SK-N-SH (cell line): ENCODE results near the gene ABCC4. TPM values are rescaled to one million over a fixed set of nuclear protein-coding genes. Genes with fewer than 3 reads are reported as not detected.

Source experiments
- CTCF ChIA-PET: fragments of 300-600, 350-600 bp; formaldehyde crosslinking; extraction: SDS; loops from one replicate; lab custom pipeline; 2021; lab: Yijun Ruan, JAX
- POLR2A ChIA-PET: fragments of 350-600 bp; sonication (Branson Sonifier 250); formaldehyde crosslinking; extraction: SDS; loops from one replicate; lab custom pipeline; 2020; ENCODE audit warnings: antibody characterized with exemption, inconsistent platforms; lab: Yijun Ruan, JAX
- DNase-seq: peaks from one replicate; pipeline ENCODE4 v3.0.0; 2012
- H2AFZ ChIP-seq: fragments of 200-600 bp; sonication (generic); 2 replicates; pipeline ENCODE4 v1.8.1; 2016; ENCODE audit warnings: antibody characterized with exemption, mild to moderate bottlenecking, low read depth
- H3F3A ChIP-seq: fragments of 200-600 bp; sonication (generic); replicated peaks from 2 replicates; pipeline ENCODE3; 2016; ENCODE audit warnings: antibody characterized with exemption, mild to moderate bottlenecking; ENCODE audit not compliant: insufficient read depth
- H3K27ac ChIP-seq, 2 experiments: fragments of 200-500 bp in 1 of 2; fragments of 200-600 bp in 1 of 2; sonication (Bioruptor generic) in 1 of 2; sonication (generic), shearing (Covaris generic) in 1 of 2; 2 replicates each; pipeline versions ENCODE4 v1.5.1 to v1.6.1; 2014 to 2016; ENCODE audit warnings: low read depth in 2 of 2, inconsistent platforms in 1 of 2, low read length in 1 of 2, mild to moderate bottlenecking in 1 of 2, mixed read lengths in 1 of 2
- H3K27me3 ChIP-seq: fragments of 200-600 bp; sonication (generic), shearing (Covaris generic); 2 replicates; pipeline ENCODE4 v1.6.1; 2016; ENCODE audit warnings: mixed run types; ENCODE audit not compliant: insufficient read depth
- H3K36me3 ChIP-seq, 2 experiments: fragments of 200-500 bp in 1 of 2; fragments of 200-600 bp in 1 of 2; sonication (Bioruptor generic) in 1 of 2; sonication (generic) in 1 of 2; replicated peaks in 1 of 2; 2 replicates each; pipeline versions ENCODE3 to v1.5.1; 2014 to 2016; ENCODE audit warnings: low read length in 1 of 2, mild to moderate bottlenecking in 1 of 2; ENCODE audit not compliant: insufficient read depth in 2 of 2, control insufficient read depth in 1 of 2
- H3K4me1 ChIP-seq, 2 experiments: fragments of 200-500 bp in 1 of 2; fragments of 200-600 bp in 1 of 2; sonication (Bioruptor generic) in 1 of 2; sonication (generic), shearing (Covaris generic) in 1 of 2; 2 replicates each; pipeline versions ENCODE4 v1.5.1 to v1.6.1; 2014 to 2016; ENCODE audit warnings: low read depth in 1 of 2, low read length in 1 of 2, mixed run types in 1 of 2; ENCODE audit not compliant: insufficient read depth in 2 of 2, control insufficient read depth in 1 of 2
- H3K4me2 ChIP-seq: fragments of 200-600 bp; sonication (generic), shearing (Covaris generic); 2 replicates; pipeline ENCODE4 v1.6.1; 2017; ENCODE audit warnings: mixed run types
- H3K4me3 ChIP-seq, 2 experiments: fragments of 200-500 bp in 1 of 2; fragments of 200-600 bp in 1 of 2; sonication (Bioruptor generic) in 1 of 2; sonication (generic), shearing (Covaris generic) in 1 of 2; 2 replicates each; pipeline versions ENCODE4 v1.5.1 to v1.8.1; 2014 to 2016; ENCODE audit warnings: low read depth in 2 of 2, inconsistent platforms in 1 of 2, low read length in 1 of 2, mild to moderate bottlenecking in 1 of 2, mixed read lengths in 1 of 2, moderate library complexity in 1 of 2
- H3K79me2 ChIP-seq: fragments of 200-600 bp; sonication (generic); 2 replicates; pipeline ENCODE4 v1.8.1; 2017; ENCODE audit warnings: mild to moderate bottlenecking; ENCODE audit not compliant: insufficient read depth
- H3K9ac ChIP-seq: fragments of 200-600 bp; sonication (generic); 2 replicates; pipeline ENCODE4 v1.6.1; 2017; ENCODE audit warnings: mixed run types
- H3K9me2 ChIP-seq: fragments of 200-600 bp; sonication (generic); 2 replicates; pipeline ENCODE4 v1.6.1; 2017; ENCODE audit warnings: mixed run types
- H3K9me3 ChIP-seq: fragments of 200-600 bp; sonication (generic); 2 replicates; pipeline ENCODE4 v1.6.1; 2017; ENCODE audit warnings: mixed run types, mild to moderate bottlenecking, moderate library complexity
- H4K20me1 ChIP-seq: fragments of 200-600 bp; sonication (generic); 2 replicates; pipeline ENCODE4 v1.6.1; 2017; ENCODE audit warnings: mild to moderate bottlenecking, mixed run types; ENCODE audit not compliant: insufficient read depth
- EP300 ChIP-seq, 2 experiments: IDR thresholded peaks; 2 replicates each; pipeline versions ENCODE4 v1.4.0 to v1.6.1; 2012; ENCODE audit warnings: borderline replicate concordance in 1 of 2, low read depth in 1 of 2, low read length in 1 of 2
- EZH2phosphoT487 ChIP-seq: fragments of 200-600 bp; sonication (generic); IDR thresholded peaks from 2 replicates; pipeline ENCODE4 v1.6.1; 2017; ENCODE audit warnings: low read depth, mixed run types, mild to moderate bottlenecking, antibody characterized with exemption, moderate library complexity, borderline replicate concordance
- FOSL2 ChIP-seq: IDR thresholded peaks from 2 replicates; pipeline ENCODE4 v1.4.0; 2012; ENCODE audit warnings: low read depth, mild to moderate bottlenecking, moderate library complexity, borderline replicate concordance
- FOXM1 ChIP-seq: IDR thresholded peaks from 2 replicates; pipeline ENCODE4 v1.4.0; 2012; ENCODE audit warnings: low read depth, mild to moderate bottlenecking
- GATA2 ChIP-seq: sonication (generic); formaldehyde crosslinking; IDR thresholded peaks from 2 replicates; pipeline ENCODE4 v1.5.0; 2020; ENCODE audit warnings: mild to moderate bottlenecking, missing genetic modification reagents
- MEF2A ChIP-seq: IDR thresholded peaks from 2 replicates; pipeline ENCODE4 v1.4.0; 2012; ENCODE audit warnings: low read depth, borderline replicate concordance
- MXI1 ChIP-seq: IDR thresholded peaks from 2 replicates; pipeline ENCODE4 v1.6.1; 2012; ENCODE audit warnings: mild to moderate bottlenecking, low read depth, low read length, improper control_type of control experiment
- NFIC ChIP-seq: IDR thresholded peaks from 2 replicates; pipeline ENCODE4 v1.4.0; 2012; ENCODE audit warnings: borderline replicate concordance
- PBX3 ChIP-seq: IDR thresholded peaks from 2 replicates; pipeline ENCODE4; 2012
- POLR2AphosphoS5 ChIP-seq: IDR thresholded peaks from 2 replicates; pipeline ENCODE4 v1.6.1; 2012; ENCODE audit warnings: low read depth, low read length
- RFX5 ChIP-seq: IDR thresholded peaks from 2 replicates; pipeline ENCODE4 v1.6.1; 2012; ENCODE audit warnings: mild to moderate bottlenecking, improper control_type of control experiment, low read length
- RXRA ChIP-seq: IDR thresholded peaks from 2 replicates; pipeline ENCODE4 v1.4.0; 2012; ENCODE audit warnings: low read depth, mild to moderate bottlenecking, borderline replicate concordance
- SMC3 ChIP-seq: IDR thresholded peaks from 2 replicates; pipeline ENCODE4 v1.6.1; 2012; ENCODE audit warnings: low read depth, low read length, improper control_type of control experiment
- TAF1 ChIP-seq: IDR thresholded peaks from 2 replicates; pipeline ENCODE4 v1.6.1; 2012; ENCODE audit warnings: low read depth, mild to moderate bottlenecking, low read length, moderate library complexity, borderline replicate concordance
- TCF12 ChIP-seq: IDR thresholded peaks from 2 replicates; pipeline ENCODE4 v1.4.0; 2012
- TEAD4 ChIP-seq: IDR thresholded peaks from 2 replicates; pipeline ENCODE4 v1.4.0; 2012; ENCODE audit warnings: mild to moderate bottlenecking, borderline replicate concordance; ENCODE audit not compliant: insufficient read depth
- WGBS: methylation state at CpG from one replicate; pipeline ENCODE4 v1.1.6; 2017; ENCODE audit warnings: low lambda C conversion rate; 5-methylcytosine and 5-hydroxymethylcytosine counted together
- polyA plus RNA-seq, 3 experiments: library from polyadenylated mRNA; depleted of rRNA; stranded (reverse); fragments of >200 nt; gene quantifications; 2 replicates each; pipeline ENCODE4 v1.2.3, GENCODE V29; 2012
- TF ChIP-seq, protein P1 (sequence below): IDR thresholded peaks from 2 replicates; pipeline ENCODE4 v1.4.0; 2012; ENCODE audit warnings: low read depth
- TF ChIP-seq, protein P2 (sequence below): IDR thresholded peaks from 2 replicates; pipeline ENCODE4 v1.6.1; 2012; ENCODE audit warnings: mild to moderate bottlenecking, low read depth, low read length, moderate library complexity
- TF ChIP-seq, protein P3 (sequence below): IDR thresholded peaks from 2 replicates; pipeline ENCODE4 v1.4.0; 2012; ENCODE audit warnings: low read depth, borderline replicate concordance

Gene ABCC4
- polyA plus RNA-seq, 1 of the 3 experiments (the other 2 are of a cell fraction) = 7.8 TPM

DNA sequence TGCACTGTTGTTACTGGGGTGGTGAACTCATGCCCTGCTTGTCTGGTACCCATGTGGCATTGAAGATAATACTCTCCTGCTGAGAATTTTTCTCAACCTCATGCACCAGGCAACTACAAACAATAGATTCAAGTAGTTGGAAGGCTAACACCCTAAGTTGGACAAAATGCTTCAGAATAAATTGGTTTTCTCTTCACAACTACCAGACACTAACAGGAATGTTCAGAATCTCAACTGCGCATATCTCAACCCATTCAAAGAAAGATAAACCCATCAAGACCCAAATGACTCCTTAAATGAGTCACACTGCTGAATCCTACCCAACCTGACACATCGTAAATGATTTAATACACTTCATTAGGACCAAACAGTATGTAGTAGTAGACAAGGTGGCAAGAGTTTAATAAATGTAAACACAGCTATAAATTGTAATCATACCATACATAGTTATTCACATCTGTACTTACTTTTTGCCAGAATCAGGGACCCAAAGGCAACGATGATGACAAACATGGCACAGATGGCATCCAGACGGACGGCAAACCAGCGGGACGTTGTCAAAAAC, 227.4 kb downstream of the ABCC4 start:
- WGBS = 93% methylated on average over 7 of the region's 7 CpGs
- TF ChIP-seq PBX3 = no peak
- TF ChIP-seq GATA2 = no peak
- TF ChIP-seq EP300 (IDR thresholded peaks at IDR 0.05; ENCODE audit: borderline replicate concordance in 1 of 2, low read depth in 1 of 2, low read length in 1 of 2) = no peak
- no peak for TF ChIP-seq SMC3
- no peak for TF ChIP-seq TCF12
- TF ChIP-seq FOXM1 = no peak
- no peak for TF ChIP-seq TAF1
- TF ChIP-seq, protein P1, sequence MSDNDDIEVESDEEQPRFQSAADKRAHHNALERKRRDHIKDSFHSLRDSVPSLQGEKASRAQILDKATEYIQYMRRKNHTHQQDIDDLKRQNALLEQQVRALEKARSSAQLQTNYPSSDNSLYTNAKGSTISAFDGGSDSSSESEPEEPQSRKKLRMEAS = no peak
- TF ChIP-seq TEAD4 = no peak
- no peak for TF ChIP-seq MXI1
- TF ChIP-seq FOSL2 = no peak
- no peak for TF ChIP-seq RXRA
- TF ChIP-seq, protein P2, sequence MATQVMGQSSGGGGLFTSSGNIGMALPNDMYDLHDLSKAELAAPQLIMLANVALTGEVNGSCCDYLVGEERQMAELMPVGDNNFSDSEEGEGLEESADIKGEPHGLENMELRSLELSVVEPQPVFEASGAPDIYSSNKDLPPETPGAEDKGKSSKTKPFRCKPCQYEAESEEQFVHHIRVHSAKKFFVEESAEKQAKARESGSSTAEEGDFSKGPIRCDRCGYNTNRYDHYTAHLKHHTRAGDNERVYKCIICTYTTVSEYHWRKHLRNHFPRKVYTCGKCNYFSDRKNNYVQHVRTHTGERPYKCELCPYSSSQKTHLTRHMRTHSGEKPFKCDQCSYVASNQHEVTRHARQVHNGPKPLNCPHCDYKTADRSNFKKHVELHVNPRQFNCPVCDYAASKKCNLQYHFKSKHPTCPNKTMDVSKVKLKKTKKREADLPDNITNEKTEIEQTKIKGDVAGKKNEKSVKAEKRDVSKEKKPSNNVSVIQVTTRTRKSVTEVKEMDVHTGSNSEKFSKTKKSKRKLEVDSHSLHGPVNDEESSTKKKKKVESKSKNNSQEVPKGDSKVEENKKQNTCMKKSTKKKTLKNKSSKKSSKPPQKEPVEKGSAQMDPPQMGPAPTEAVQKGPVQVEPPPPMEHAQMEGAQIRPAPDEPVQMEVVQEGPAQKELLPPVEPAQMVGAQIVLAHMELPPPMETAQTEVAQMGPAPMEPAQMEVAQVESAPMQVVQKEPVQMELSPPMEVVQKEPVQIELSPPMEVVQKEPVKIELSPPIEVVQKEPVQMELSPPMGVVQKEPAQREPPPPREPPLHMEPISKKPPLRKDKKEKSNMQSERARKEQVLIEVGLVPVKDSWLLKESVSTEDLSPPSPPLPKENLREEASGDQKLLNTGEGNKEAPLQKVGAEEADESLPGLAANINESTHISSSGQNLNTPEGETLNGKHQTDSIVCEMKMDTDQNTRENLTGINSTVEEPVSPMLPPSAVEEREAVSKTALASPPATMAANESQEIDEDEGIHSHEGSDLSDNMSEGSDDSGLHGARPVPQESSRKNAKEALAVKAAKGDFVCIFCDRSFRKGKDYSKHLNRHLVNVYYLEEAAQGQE = no peak
- Histone ChIP-seq H3K27ac (no peak overlapping the region), H3K36me3 (peaks cover 0 to 6% of the 10 kb centered on the region in 2 experiments), H3K4me3 (no peak overlapping the region), H3K9me2 (no peaks in the 10 kb centered on the region), H3K9me3 (no peaks in the 10 kb centered on the region), H3K9ac (no peak overlapping the region), H3K27me3 (no peaks in the 10 kb centered on the region), H4K20me1 (no peaks in the 10 kb centered on the region), H2AFZ (no peak overlapping the region), H3K4me2 (no peak overlapping the region), H3K79me2 (no peaks in the 10 kb centered on the region), H3F3A (no peaks in the 10 kb centered on the region), H3K4me1 (no peaks in the 10 kb centered on the region)
- ChIA-PET CTCF (no interaction called here), POLR2A (no interaction called here)
- no peak for DNase-seq

GRCh38 chr13:95067303-95067702, 233.9 kb downstream of the ABCC4 start:
- ChIA-PET CTCF (interaction anchor here (0.6 kb wide), 1 partner anchor 1024 kb away, joined by 3 read pairs; no protein-coding TSS in a partner anchor), POLR2A (no interaction called here)
- no peaks in the 10 kb centered on the region for H3K27me3 ChIP-seq
- H3K36me3 ChIP-seq = peaks cover 0 to 6% of the 10 kb centered on the region in 2 experiments
- H3F3A ChIP-seq = no peaks in the 10 kb centered on the region
- H3K79me2 ChIP-seq = no peaks in the 10 kb centered on the region
- H3K4me3 ChIP-seq = no peak overlapping the region
- no peak for DNase-seq
- H3K9me2 ChIP-seq = no peaks in the 10 kb centered on the region
- no peak overlapping the region for H3K4me2 ChIP-seq
- H3K27ac ChIP-seq = no peak overlapping the region
- no peaks in the 10 kb centered on the region for H4K20me1 ChIP-seq
- WGBS = 23% methylated on average over 3 of the region's 3 CpGs
- H3K9me3 ChIP-seq = no peaks in the 10 kb centered on the region
- peaks cover 0 to 6% of the 10 kb centered on the region in 2 experiments; a peak in 1 of 4 replicates for H3K4me1 ChIP-seq
- H2AFZ ChIP-seq = no peak overlapping the region
- H3K9ac ChIP-seq = no peak overlapping the region
- TF ChIP-seq NFIC (no peak), RXRA (no peak), GATA2 (no peak), POLR2AphosphoS5 (no peak), TEAD4 (no peak), FOSL2 (no peak), PBX3 (no peak), EZH2phosphoT487 (no peak), MEF2A (no peak), RFX5 (no peak)
- TF ChIP-seq, protein P3, sequence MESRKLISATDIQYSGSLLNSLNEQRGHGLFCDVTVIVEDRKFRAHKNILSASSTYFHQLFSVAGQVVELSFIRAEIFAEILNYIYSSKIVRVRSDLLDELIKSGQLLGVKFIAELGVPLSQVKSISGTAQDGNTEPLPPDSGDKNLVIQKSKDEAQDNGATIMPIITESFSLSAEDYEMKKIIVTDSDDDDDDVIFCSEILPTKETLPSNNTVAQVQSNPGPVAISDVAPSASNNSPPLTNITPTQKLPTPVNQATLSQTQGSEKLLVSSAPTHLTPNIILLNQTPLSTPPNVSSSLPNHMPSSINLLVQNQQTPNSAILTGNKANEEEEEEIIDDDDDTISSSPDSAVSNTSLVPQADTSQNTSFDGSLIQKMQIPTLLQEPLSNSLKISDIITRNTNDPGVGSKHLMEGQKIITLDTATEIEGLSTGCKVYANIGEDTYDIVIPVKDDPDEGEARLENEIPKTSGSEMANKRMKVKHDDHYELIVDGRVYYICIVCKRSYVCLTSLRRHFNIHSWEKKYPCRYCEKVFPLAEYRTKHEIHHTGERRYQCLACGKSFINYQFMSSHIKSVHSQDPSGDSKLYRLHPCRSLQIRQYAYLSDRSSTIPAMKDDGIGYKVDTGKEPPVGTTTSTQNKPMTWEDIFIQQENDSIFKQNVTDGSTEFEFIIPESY = no peak
